PC-9 (cell line): Measurements from ENCODE around the gene RAB31. TPM values are rescaled to one million over a fixed set of nuclear protein-coding genes. Genes with fewer than 3 reads are reported as not detected.

Experiments used
- BruUV-seq: library from RNA; stranded (reverse); fragments of 400-500 nt; replicated peaks from 2 replicates; lab custom pipeline; 2021; lab: Mats Ljungman, UMichigan
- CTCF ChIA-PET: fragments of 300-600 bp; sonication (Branson Sonifier 250); formaldehyde crosslinking; loops from one replicate; lab custom pipeline; 2022; ENCODE audit warnings: antibody characterized with exemption; lab: Charles Lee
- POLR2A ChIA-PET: fragments of 300-600 bp; sonication (Branson Sonifier 250); formaldehyde crosslinking; loops from one replicate; lab custom pipeline; 2022; ENCODE audit warnings: antibody characterized with exemption; ENCODE audit not compliant: unreplicated experiment; lab: Charles Lee
- DNase-seq, 2 experiments: peaks; one replicate each; pipeline versions ENCODE4 v3.0.0 to v3.0.0-alpha.2; 2015 to 2022; ENCODE audit warnings: mixed read lengths in 1 of 2
- H2AFZ ChIP-seq: fragments of 200-600 bp; sonication (generic); 2 replicates; pipeline ENCODE4 v1.8.1; 2017; ENCODE audit warnings: antibody characterized with exemption
- H3F3A ChIP-seq: fragments of 200-600 bp; sonication (generic); 2 replicates; pipeline ENCODE4 v1.8.1; 2017; ENCODE audit warnings: antibody characterized with exemption, mild to moderate bottlenecking, low read depth; ENCODE audit not compliant: insufficient read depth
- H3K27ac ChIP-seq: fragments of 200-600 bp; sonication (generic); 2 replicates; pipeline ENCODE4 v1.6.1; 2016; ENCODE audit warnings: mixed run types
- H3K27me3 ChIP-seq: fragments of 200-600 bp; sonication (generic); 2 replicates; pipeline ENCODE4 v1.6.1; 2016; ENCODE audit warnings: low read depth, mixed run types; ENCODE audit not compliant: insufficient read depth
- H3K36me3 ChIP-seq: fragments of 200-600 bp; sonication (generic); 2 replicates; pipeline ENCODE4 v1.6.1; 2016; ENCODE audit warnings: low read depth, mixed run types
- H3K4me1 ChIP-seq: fragments of 200-600 bp; sonication (generic); replicated peaks from 2 replicates; pipeline ENCODE4 v1.6.1; 2016; ENCODE audit warnings: mixed run types; ENCODE audit not compliant: insufficient read depth
- H3K4me2 ChIP-seq: fragments of 200-600 bp; sonication (generic); 2 replicates; pipeline ENCODE4 v1.6.1; 2017; ENCODE audit warnings: mixed run types
- H3K4me3 ChIP-seq: fragments of 200-600 bp; sonication (generic); 2 replicates; pipeline ENCODE4 v1.6.1; 2016; ENCODE audit warnings: mixed run types
- H3K79me2 ChIP-seq: fragments of 200-600 bp; sonication (generic); 2 replicates; pipeline ENCODE4 v1.6.1; 2017; ENCODE audit warnings: low read depth, mixed run types
- H3K9me2 ChIP-seq: fragments of 200-600 bp; sonication (generic); 2 replicates; pipeline ENCODE4 v1.8.1; 2017; ENCODE audit warnings: mild to moderate bottlenecking; ENCODE audit not compliant: insufficient read depth
- H3K9me3 ChIP-seq: fragments of 200-600 bp; sonication (generic); 2 replicates; pipeline ENCODE4 v1.8.1; 2016; ENCODE audit warnings: low read depth; ENCODE audit not compliant: insufficient read depth
- H4K20me1 ChIP-seq: fragments of 200-600 bp; sonication (generic); 2 replicates; pipeline ENCODE4 v1.8.1; 2017; ENCODE audit not compliant: insufficient read depth
- EZH2 ChIP-seq: fragments of 200-600 bp; sonication (generic); IDR thresholded peaks from 2 replicates; pipeline ENCODE4 v1.8.0; 2017; ENCODE audit warnings: antibody characterized with exemption, low read depth
- intact Hi-C: fragments of 100-400 bp; cut with micrococcal nuclease; formaldehyde crosslinking; loops from one replicate; pipeline ENCODE4 v1.10.0; 2022; ENCODE audit not compliant: unreplicated experiment
- total RNA-seq: library from RNA; stranded (reverse); gene quantifications from 2 replicates; pipeline ENCODE4 v1.2.3, GENCODE V29; 2021
- TF ChIP-seq, protein P1 (sequence below): fragments of 200-600 bp; sonication (generic); conservative IDR thresholded peaks from 2 replicates; pipeline ENCODE4 v1.6.1; 2017; ENCODE audit warnings: mixed run types, antibody characterized with exemption, mild to moderate bottlenecking, moderate library complexity

Gene RAB31
- total RNA-seq, 1 experiment from 2014 or later = 51.0 TPM

DNA sequence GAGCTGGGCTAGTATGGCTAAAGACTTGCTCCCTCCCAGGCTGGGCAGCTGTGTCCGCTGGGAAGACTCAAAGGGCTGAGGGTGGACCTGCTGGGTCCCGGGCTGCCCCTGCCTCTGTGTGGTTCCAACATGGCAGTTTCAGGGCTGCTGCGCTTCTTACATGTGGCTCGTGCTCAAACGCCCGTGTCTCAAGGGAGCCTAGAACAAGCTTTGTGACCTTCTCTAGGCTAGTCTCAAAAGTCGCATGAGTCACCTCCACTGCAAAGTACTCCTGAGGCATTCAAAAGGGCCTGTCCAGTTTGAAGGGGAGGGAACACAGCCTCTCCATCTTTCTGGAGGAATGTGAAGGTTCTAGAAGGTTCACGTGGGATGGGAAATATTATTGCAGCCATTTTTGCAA, 44.7 kb upstream of the RAB31 start:
- no peak overlapping the region for H3K4me3 ChIP-seq
- BruUV-seq = no TSS peak

DNA sequence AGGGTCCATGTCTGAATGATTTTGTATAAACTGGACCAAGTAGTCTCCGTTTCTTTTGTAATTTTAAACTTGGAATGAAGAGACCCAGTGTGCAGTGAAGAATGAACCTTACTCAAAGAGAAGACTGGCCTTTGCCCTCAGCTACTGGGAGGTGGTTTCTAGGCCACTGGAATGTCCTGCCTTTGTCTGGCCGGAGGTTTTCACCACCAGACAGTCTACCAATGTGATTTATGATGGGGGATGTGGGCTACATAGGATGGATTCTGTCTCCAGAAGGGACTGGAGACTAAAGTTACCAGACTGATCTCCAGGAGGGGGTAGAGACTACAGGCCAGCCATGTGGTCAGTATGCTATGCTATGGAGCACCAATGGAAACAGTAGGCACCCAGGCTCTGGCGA, 42.8 kb upstream of the RAB31 start:
- H3F3A ChIP-seq = peaks cover 7% of the 10 kb centered on the region; the same call in 1 of the 2 replicates
- H3K4me1 ChIP-seq = no peaks in the 10 kb centered on the region
- no peaks in the 10 kb centered on the region for H3K36me3 ChIP-seq
- ChIA-PET CTCF (no interaction called here), POLR2A (no interaction called here)
- no peaks in the 10 kb centered on the region for H3K9me3 ChIP-seq
- H3K79me2 ChIP-seq = no peaks in the 10 kb centered on the region
- intact Hi-C loops = no loop called here
- no TSS peak for BruUV-seq
- H3K27ac ChIP-seq = no peak overlapping the region
- H3K9me2 ChIP-seq = no peaks in the 10 kb centered on the region
- no peaks in the 10 kb centered on the region for H3K27me3 ChIP-seq
- H3K4me2 ChIP-seq = no peak overlapping the region
- H3K4me3 ChIP-seq = no peak overlapping the region
- TF ChIP-seq, protein P1, sequence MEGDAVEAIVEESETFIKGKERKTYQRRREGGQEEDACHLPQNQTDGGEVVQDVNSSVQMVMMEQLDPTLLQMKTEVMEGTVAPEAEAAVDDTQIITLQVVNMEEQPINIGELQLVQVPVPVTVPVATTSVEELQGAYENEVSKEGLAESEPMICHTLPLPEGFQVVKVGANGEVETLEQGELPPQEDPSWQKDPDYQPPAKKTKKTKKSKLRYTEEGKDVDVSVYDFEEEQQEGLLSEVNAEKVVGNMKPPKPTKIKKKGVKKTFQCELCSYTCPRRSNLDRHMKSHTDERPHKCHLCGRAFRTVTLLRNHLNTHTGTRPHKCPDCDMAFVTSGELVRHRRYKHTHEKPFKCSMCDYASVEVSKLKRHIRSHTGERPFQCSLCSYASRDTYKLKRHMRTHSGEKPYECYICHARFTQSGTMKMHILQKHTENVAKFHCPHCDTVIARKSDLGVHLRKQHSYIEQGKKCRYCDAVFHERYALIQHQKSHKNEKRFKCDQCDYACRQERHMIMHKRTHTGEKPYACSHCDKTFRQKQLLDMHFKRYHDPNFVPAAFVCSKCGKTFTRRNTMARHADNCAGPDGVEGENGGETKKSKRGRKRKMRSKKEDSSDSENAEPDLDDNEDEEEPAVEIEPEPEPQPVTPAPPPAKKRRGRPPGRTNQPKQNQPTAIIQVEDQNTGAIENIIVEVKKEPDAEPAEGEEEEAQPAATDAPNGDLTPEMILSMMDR = no peak
- TF ChIP-seq EZH2 = no peak
- DNase-seq = no peak
- no peaks in the 10 kb centered on the region for H4K20me1 ChIP-seq
- H2AFZ ChIP-seq = no peak overlapping the region

More for the DNA sequence above, 44.7 kb upstream of the RAB31 start:
- H2AFZ ChIP-seq = no peak overlapping the region
- ChIA-PET CTCF (interaction anchor here (0.6 kb wide), 1 partner anchor 252 kb away, joined by 3 read pairs; no protein-coding TSS in a partner anchor), POLR2A (no interaction called here)
- peaks cover 26% of the 10 kb centered on the region for H3F3A ChIP-seq
- H3K9me3 ChIP-seq = 0 out of 2 replicates have a peak, but pooled peaks cover 3% of the 10 kb centered on the region
- no peaks in the 10 kb centered on the region for H3K9me2 ChIP-seq
- no peaks in the 10 kb centered on the region for H3K27me3 ChIP-seq
- no peaks in the 10 kb centered on the region for H4K20me1 ChIP-seq
- no peak for DNase-seq
- H3K27ac ChIP-seq = no peak overlapping the region
- TF ChIP-seq EZH2 = no peak
- TF ChIP-seq, protein P1 = no peak
- H3K36me3 ChIP-seq = no peaks in the 10 kb centered on the region
- intact Hi-C loops = no loop called here
- peaks cover 18% of the 10 kb centered on the region for H3K4me1 ChIP-seq
- no peaks in the 10 kb centered on the region for H3K79me2 ChIP-seq
- H3K4me2 ChIP-seq = no peak overlapping the region

DNA sequence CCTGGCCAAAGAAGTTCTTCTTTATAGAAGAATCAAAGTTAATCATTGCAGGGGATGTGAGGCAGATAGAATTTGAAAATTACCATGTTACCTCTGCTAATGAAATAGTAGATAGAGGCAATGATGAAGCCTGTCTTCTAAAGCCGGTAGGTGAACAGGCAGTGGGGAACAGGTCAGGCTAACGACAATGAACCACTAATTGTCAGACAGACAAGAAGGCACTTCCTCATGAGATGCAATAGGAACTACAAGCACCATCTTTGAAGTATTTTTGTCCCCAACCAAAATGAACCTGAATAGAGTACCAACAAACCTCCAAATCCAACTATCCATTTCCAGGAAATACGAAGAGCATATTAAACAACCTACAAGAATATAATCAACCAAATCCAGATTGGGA, 41.6 kb upstream of the RAB31 start:
- Histone ChIP-seq H3F3A (no peaks in the 10 kb centered on the region), H3K36me3 (no peaks in the 10 kb centered on the region), H3K79me2 (no peaks in the 10 kb centered on the region), H4K20me1 (no peaks in the 10 kb centered on the region), H3K27me3 (no peaks in the 10 kb centered on the region), H3K9me3 (no peaks in the 10 kb centered on the region), H3K4me2 (no peak overlapping the region), H3K9me2 (no peaks in the 10 kb centered on the region), H3K4me3 (no peak overlapping the region), H3K27ac (no peak overlapping the region), H2AFZ (no peak overlapping the region), H3K4me1 (no peaks in the 10 kb centered on the region)
- DNase-seq = no peak
- no TSS peak for BruUV-seq
- no peak for TF ChIP-seq EZH2
- TF ChIP-seq, protein P1 = no peak
- ChIA-PET POLR2A (no interaction called here), CTCF (no interaction called here)
- intact Hi-C loops = no loop called here
